Endothelial cell of umbilical vein (primary cell): ENCODE results near the gene ST8SIA6. TPM values are rescaled to one million over a fixed set of nuclear protein-coding genes. Genes with fewer than 3 reads are reported as not detected.

Experiments
- BruUV-seq: library from RNA; stranded (reverse); fragments of 400-500 nt; replicated peaks from 2 replicates; lab custom pipeline; 2021; lab: Mats Ljungman, UMichigan
- CTCF ChIA-PET: fragments of 300-600, 350-600 bp; sonication (Branson Sonifier 250); formaldehyde crosslinking; loops from one replicate; lab custom pipeline; 2021; ENCODE audit warnings: antibody characterized with exemption, inconsistent platforms; lab: Charles Lee
- POLR2A ChIA-PET: fragments of 300-600, 350-600 bp; sonication (Branson Sonifier 250); formaldehyde crosslinking; loops from one replicate; lab custom pipeline; 2021; ENCODE audit warnings: antibody characterized with exemption, inconsistent platforms; lab: Charles Lee
- DNase-seq: peaks from one replicate; pipeline ENCODE4 v3.0.0-alpha.2; 2011; ENCODE audit warnings: low read depth, low spot score
- FAIRE-seq: peaks from 2 replicates; lab custom pipeline; 2011; peaks lifted over from hg19 to GRCh38; lab: Jason Lieb, UNC
- H2AFZ ChIP-seq: 2 replicates; pipeline ENCODE4 v1.6.0; 2012; ENCODE audit warnings: low read depth, low read length, control low read depth, inconsistent platforms
- H3K27ac ChIP-seq: 2 replicates; pipeline ENCODE4 v1.5.1; 2011; ENCODE audit warnings: low read depth, mild to moderate bottlenecking, control low read depth, low read length, moderate library complexity; ENCODE audit not compliant: insufficient read depth
- H3K27me3 ChIP-seq, 2 experiments: 2 replicates each; pipeline versions ENCODE4 v1.6.0 to v1.6.1; 2011; ENCODE audit warnings: low read length in 2 of 2, mixed read lengths in 1 of 2; ENCODE audit not compliant: control insufficient read depth in 2 of 2, insufficient read depth in 2 of 2
- H3K36me3 ChIP-seq, 2 experiments: 2 replicates in 1 of 2; 3 replicates in 1 of 2; pipeline ENCODE4 v1.5.1; 2011; ENCODE audit warnings: low read length in 2 of 2, mild to moderate bottlenecking in 1 of 2, moderate library complexity in 1 of 2; ENCODE audit not compliant: control insufficient read depth in 2 of 2, insufficient read depth in 2 of 2; ENCODE audit errors: extremely low read depth in 1 of 2
- H3K4me1 ChIP-seq: 3 replicates; pipeline ENCODE4 v1.5.1; 2011; ENCODE audit warnings: mild to moderate bottlenecking, low read length; ENCODE audit not compliant: control insufficient read depth, insufficient read depth; ENCODE audit errors: extremely low read depth
- H3K4me2 ChIP-seq: 2 replicates; pipeline ENCODE4 v1.6.1; 2011; ENCODE audit warnings: low read length, control low read depth, mixed read lengths; ENCODE audit not compliant: insufficient read depth
- H3K4me3 ChIP-seq, 3 experiments: fragments of 200-600 bp in 1 of 3; sonication (generic), shearing (Covaris generic) in 1 of 3; replicated peaks in 1 of 3; 2 replicates each; pipeline ENCODE4 v1.5.1; 2011 to 2016; ENCODE audit warnings: control low read depth in 3 of 3, low read length in 3 of 3, mild to moderate bottlenecking in 2 of 3, inconsistent platforms in 1 of 3, low read depth in 1 of 3, moderate library complexity in 1 of 3; ENCODE audit not compliant: insufficient read depth in 1 of 3
- H3K79me2 ChIP-seq: 2 replicates; pipeline ENCODE4 v1.6.0; 2012; ENCODE audit warnings: low read length, inconsistent platforms; ENCODE audit not compliant: control insufficient read depth, insufficient read depth
- H3K9ac ChIP-seq: replicated peaks from 2 replicates; pipeline ENCODE3; 2011; ENCODE audit warnings: low read length, control low read depth; ENCODE audit not compliant: insufficient read depth; ENCODE audit errors: extremely low read depth
- H3K9me1 ChIP-seq: replicated peaks from 3 replicates; pipeline ENCODE4 v1.6.0; 2011; ENCODE audit warnings: mild to moderate bottlenecking, low read length; ENCODE audit not compliant: control insufficient read depth, insufficient read depth; ENCODE audit errors: extremely low read depth
- H3K9me3 ChIP-seq: replicated peaks from 2 replicates; pipeline ENCODE4 v1.5.1; 2012; ENCODE audit warnings: low read length, inconsistent platforms; ENCODE audit not compliant: control insufficient read depth, insufficient read depth
- H4K20me1 ChIP-seq: replicated peaks from 2 replicates; pipeline ENCODE3; 2011; ENCODE audit warnings: mild to moderate bottlenecking, low read length; ENCODE audit not compliant: control insufficient read depth, insufficient read depth; ENCODE audit errors: extremely low read depth
- EZH2 ChIP-seq: IDR thresholded peaks from 2 replicates; pipeline ENCODE4 v1.6.1; 2012; ENCODE audit warnings: borderline replicate concordance, low read depth, mild to moderate bottlenecking, moderate library complexity, low read length, inconsistent platforms; ENCODE audit not compliant: severe bottlenecking
- FOS ChIP-seq: IDR thresholded peaks from 2 replicates; pipeline ENCODE4 v1.6.1; 2011; ENCODE audit warnings: mild to moderate bottlenecking, low read length, moderate library complexity, borderline replicate concordance; ENCODE audit not compliant: insufficient read depth
- GATA2 ChIP-seq: IDR thresholded peaks from 2 replicates; pipeline ENCODE4 v1.7.0; 2011; ENCODE audit warnings: low read depth, mild to moderate bottlenecking, moderate library complexity, mixed read lengths, low read length; ENCODE audit not compliant: insufficient read length, insufficient read depth
- JUN ChIP-seq: IDR thresholded peaks from 2 replicates; pipeline ENCODE4 v1.6.1; 2011; ENCODE audit warnings: borderline replicate concordance, low read depth; ENCODE audit not compliant: insufficient read length, insufficient read depth
- MYC ChIP-seq: IDR thresholded peaks from one replicate; pipeline ENCODE4 v1.6.1; 2011; ENCODE audit warnings: mild to moderate bottlenecking, low read depth, low read length
- POLR2A ChIP-seq: IDR thresholded peaks from 2 replicates; pipeline ENCODE4 v1.6.1; 2012; ENCODE audit warnings: low read depth, mild to moderate bottlenecking, control low read depth, low read length
- POLR2AphosphoS5 ChIP-seq: IDR thresholded peaks from 2 replicates; pipeline ENCODE4 v1.6.1; 2012; ENCODE audit warnings: low read depth, mild to moderate bottlenecking, control low read depth, low read length, moderate library complexity; ENCODE audit not compliant: insufficient read depth
- dilution Hi-C: fragments of 300-500 bp; cut with MboI; formaldehyde crosslinking; loops from one replicate; pipeline ENCODE4 v1.15.0; 2019; ENCODE audit warnings: low sequenced_read_pairs; ENCODE audit not compliant: extremely low pct_ligation_motif_present
- intact Hi-C: fragments of 100-400 bp; cut with micrococcal nuclease; formaldehyde crosslinking; loops from one replicate; pipeline ENCODE4 v1.10.0; 2022
- polyA plus RNA-seq, 4 experiments: library from polyadenylated mRNA; depleted of rRNA in 3 of 4; stranded (reverse) in 3 of 4; unstranded in 1 of 4; fragments of >200 nt; gene quantifications; 2 replicates each; pipeline versions ENCODE4 v1.2.1 to v1.2.3, GENCODE V29; 2011 to 2012; ENCODE audit warnings: missing spikeins in 1 of 4
- total RNA-seq: library from RNA; stranded (reverse); gene quantifications from 2 replicates; pipeline ENCODE4 v1.2.3, GENCODE V29; 2021
- TF ChIP-seq, protein P1 (sequence below), 2 donors: IDR thresholded peaks; 1 replicate in 1 of 2; 2 replicates in 1 of 2; pipeline ENCODE4 v1.5.1; 2011; ENCODE audit warnings: low read length in 2 of 2, mild to moderate bottlenecking in 2 of 2, moderate library complexity in 2 of 2, control low read depth in 1 of 2, inconsistent platforms in 1 of 2, low read depth in 1 of 2; ENCODE audit not compliant: insufficient read depth in 1 of 2; ENCODE audit errors: extremely low read depth in 1 of 2
- TF ChIP-seq, protein P2 (sequence below): IDR thresholded peaks from 2 replicates; pipeline ENCODE4 v1.6.1; 2011; ENCODE audit not compliant: insufficient read depth, insufficient read length

ST8SIA6 gene
- total and polyA plus RNA-seq, 2 donors (not counting 3 experiments of a cell fraction or from before 2014, with no cell fraction given), result 0.40 to 0.51 TPM

DNA sequence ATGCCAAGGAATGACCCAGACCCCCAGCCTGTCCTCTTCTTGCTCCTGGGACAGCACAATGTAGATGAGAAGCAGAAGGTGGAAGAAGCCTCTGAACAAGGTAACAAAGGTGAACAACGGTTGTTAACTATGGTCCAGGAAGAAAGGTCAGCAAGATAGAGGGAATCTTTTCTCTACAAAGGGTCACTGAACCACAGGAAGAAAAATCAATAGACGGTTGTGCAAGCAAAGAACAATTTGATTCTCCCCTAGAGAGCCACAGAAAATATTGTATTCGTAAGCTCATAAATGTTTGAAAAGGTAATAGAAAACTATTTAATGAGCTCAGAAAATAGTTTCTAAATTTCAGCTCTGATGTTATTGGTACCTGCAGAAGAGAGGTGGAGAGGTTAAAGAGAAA lies 111.3 kb downstream of the ST8SIA6 start:
- Histone ChIP-seq H3K36me3 (no peaks in the 10 kb centered on the region), H3K27ac (no peak overlapping the region), H3K4me1 (no peaks in the 10 kb centered on the region), H3K4me3 (no peak overlapping the region), H3K4me2 (no peak overlapping the region), H3K9me1 (no peaks in the 10 kb centered on the region), H2AFZ (no peak overlapping the region), H3K9me3 (no peaks in the 10 kb centered on the region), H3K27me3 (no peaks in the 10 kb centered on the region), H3K79me2 (no peaks in the 10 kb centered on the region), H4K20me1 (no peaks in the 10 kb centered on the region), H3K9ac (no peak overlapping the region)
- ChIA-PET POLR2A (no interaction called here), CTCF (interaction anchor here (2.0 kb wide), 1 partner anchor 33 kb away, joined by 4 read pairs; no protein-coding TSS in a partner anchor)
- no peak for FAIRE-seq
- BruUV-seq, result no TSS peak
- intact Hi-C loops, result no loop called here
- no peak for DNase-seq
- TF ChIP-seq, protein P1, sequence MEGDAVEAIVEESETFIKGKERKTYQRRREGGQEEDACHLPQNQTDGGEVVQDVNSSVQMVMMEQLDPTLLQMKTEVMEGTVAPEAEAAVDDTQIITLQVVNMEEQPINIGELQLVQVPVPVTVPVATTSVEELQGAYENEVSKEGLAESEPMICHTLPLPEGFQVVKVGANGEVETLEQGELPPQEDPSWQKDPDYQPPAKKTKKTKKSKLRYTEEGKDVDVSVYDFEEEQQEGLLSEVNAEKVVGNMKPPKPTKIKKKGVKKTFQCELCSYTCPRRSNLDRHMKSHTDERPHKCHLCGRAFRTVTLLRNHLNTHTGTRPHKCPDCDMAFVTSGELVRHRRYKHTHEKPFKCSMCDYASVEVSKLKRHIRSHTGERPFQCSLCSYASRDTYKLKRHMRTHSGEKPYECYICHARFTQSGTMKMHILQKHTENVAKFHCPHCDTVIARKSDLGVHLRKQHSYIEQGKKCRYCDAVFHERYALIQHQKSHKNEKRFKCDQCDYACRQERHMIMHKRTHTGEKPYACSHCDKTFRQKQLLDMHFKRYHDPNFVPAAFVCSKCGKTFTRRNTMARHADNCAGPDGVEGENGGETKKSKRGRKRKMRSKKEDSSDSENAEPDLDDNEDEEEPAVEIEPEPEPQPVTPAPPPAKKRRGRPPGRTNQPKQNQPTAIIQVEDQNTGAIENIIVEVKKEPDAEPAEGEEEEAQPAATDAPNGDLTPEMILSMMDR (IDR thresholded peaks at IDR 0.05; ENCODE audit: extremely low read depth in 1 of 2, insufficient read depth in 1 of 2, low read depth in 1 of 2, low read length in 2 of 2), result no peak
- no peak for TF ChIP-seq FOS
- no peak for TF ChIP-seq EZH2
- TF ChIP-seq JUN, result no peak
- TF ChIP-seq GATA2, result no peak
- TF ChIP-seq POLR2AphosphoS5, result no peak
- no peak for TF ChIP-seq POLR2A
- TF ChIP-seq, protein P2, sequence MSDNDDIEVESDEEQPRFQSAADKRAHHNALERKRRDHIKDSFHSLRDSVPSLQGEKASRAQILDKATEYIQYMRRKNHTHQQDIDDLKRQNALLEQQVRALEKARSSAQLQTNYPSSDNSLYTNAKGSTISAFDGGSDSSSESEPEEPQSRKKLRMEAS, result no peak
- TF ChIP-seq MYC, result no peak
- dilution Hi-C loops, result no loop called here
